Measurements from ENCODE around the gene TMEM63A. TPM values are rescaled to one million over a fixed set of nuclear protein-coding genes. Genes with fewer than 3 reads are reported as not detected.

The TMEM63A gene
- total RNA-seq, 1 donor from 2014 or later, result 5.1 TPM

GRCh38 chr1:225878282-225878681 is 3.9 kb downstream of the TMEM63A start:
- H3K9me3 Mint-ChIP-seq, result no peaks in the 10 kb centered on the region
- H3K79me2 ChIP-seq (ENCODE audit: low read depth), result no peaks in the 10 kb centered on the region
- H2AFZ ChIP-seq (replicated peaks), result no peak overlapping the region
- no peak for TF ChIP-seq EZH2 (IDR thresholded peaks at IDR 0.05)
- TF ChIP-seq CTCF (IDR thresholded peaks at IDR 0.05), result no peak
- H3K27ac Mint-ChIP-seq, result no peak overlapping the region
- no peak overlapping the region for H3K4me3 Mint-ChIP-seq
- H3K4me3 ChIP-seq, result no peak overlapping the region
- DNase-seq (ENCODE audit: low spot score), result no peak
- H3K4me1 ChIP-seq, result peaks cover 10% of the 10 kb centered on the region
- H3K9me3 ChIP-seq (ENCODE audit: low read depth), result no peaks in the 10 kb centered on the region
- H3K4me2 ChIP-seq, result no peak overlapping the region
- peaks cover 5% of the 10 kb centered on the region for H3K36me3 Mint-ChIP-seq
- no peak overlapping the region for H3K9ac ChIP-seq
- no peaks in the 10 kb centered on the region for H3K36me3 ChIP-seq
- peaks cover 17% of the 10 kb centered on the region for H3K4me1 Mint-ChIP-seq
- H3K27me3 ChIP-seq, result peaks cover 29% of the 10 kb centered on the region
- no peak overlapping the region for H3K27ac ChIP-seq
- H3F3A ChIP-seq (ENCODE audit: low read depth), result peaks cover 21% of the 10 kb centered on the region
- H3K27me3 Mint-ChIP-seq (ENCODE audit: insufficient read depth, low read depth), result peaks cover 10% of the 10 kb centered on the region
- H4K20me1 ChIP-seq (ENCODE audit: low read depth), result peaks cover 8% of the 10 kb centered on the region

- H3K27ac Mint-ChIP-seq, result no peak overlapping the region
- H3K36me3 Mint-ChIP-seq, result peaks cover 5% of the 10 kb centered on the region
- no peak overlapping the region for H2AFZ ChIP-seq (replicated peaks)
- H4K20me1 ChIP-seq (ENCODE audit: low read depth), result peaks cover 8% of the 10 kb centered on the region
- H3K4me1 Mint-ChIP-seq, result peaks cover 14% of the 10 kb centered on the region
- no peak overlapping the region for H3K27ac ChIP-seq
- peaks cover 10% of the 10 kb centered on the region for H3K4me1 ChIP-seq
- H3K79me2 ChIP-seq (ENCODE audit: low read depth), result no peaks in the 10 kb centered on the region
- peaks cover 17% of the 10 kb centered on the region for H3F3A ChIP-seq (ENCODE audit: low read depth)
- H3K9me3 Mint-ChIP-seq, result no peaks in the 10 kb centered on the region
- TF ChIP-seq EZH2 (IDR thresholded peaks at IDR 0.05), result no peak
- peak; percentile 62 for TF ChIP-seq CTCF (IDR thresholded peaks at IDR 0.05)
- H3K4me3 Mint-ChIP-seq, result no peak overlapping the region
- H3K36me3 ChIP-seq, result no peaks in the 10 kb centered on the region
- H3K9ac ChIP-seq, result no peak overlapping the region
- H3K27me3 Mint-ChIP-seq (ENCODE audit: insufficient read depth, low read depth), result peaks cover 7% of the 10 kb centered on the region
- H3K27me3 ChIP-seq, result peaks cover 22% of the 10 kb centered on the region
- no peak overlapping the region for H3K4me3 ChIP-seq
- no peak overlapping the region for H3K4me2 ChIP-seq
- H3K9me3 ChIP-seq (ENCODE audit: low read depth), result no peaks in the 10 kb centered on the region
- peak; percentile 73 for DNase-seq (ENCODE audit: low spot score)
Measured at GRCh38 chr1:225877580-225877979, 4.6 kb downstream of the TMEM63A start.

DNA sequence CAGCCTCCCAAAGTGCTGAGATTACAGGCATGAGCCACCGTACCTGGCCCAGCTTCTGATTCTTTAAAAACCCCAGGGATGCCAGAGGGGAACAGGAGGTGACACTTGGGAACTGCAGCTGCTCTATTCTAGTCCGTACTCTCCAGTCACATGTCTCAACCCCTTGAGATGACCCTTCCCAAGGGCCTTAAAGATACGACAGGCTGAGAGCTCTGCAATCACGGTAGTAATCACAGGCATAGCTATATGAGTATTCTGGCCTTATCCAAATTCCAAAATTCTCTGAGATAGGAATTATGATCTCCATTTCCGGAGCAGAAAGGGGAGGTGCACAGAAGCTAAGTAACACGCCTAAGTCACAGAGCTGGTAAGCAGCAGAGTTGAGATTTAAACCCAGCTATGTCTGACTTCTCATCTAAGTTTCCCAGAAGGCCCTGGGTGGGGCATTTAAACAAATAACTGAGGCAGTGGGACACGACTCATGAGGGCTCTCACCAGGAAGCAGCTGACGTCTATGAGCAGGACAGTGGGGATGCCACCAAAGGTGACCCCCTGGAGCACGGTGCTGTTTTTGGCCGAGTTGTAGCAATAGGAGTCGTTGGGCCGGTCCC is 5.2 kb downstream of the TMEM63A start:
- Histone ChIP-seq H3K4me3 (no peak overlapping the region), H3F3A (ENCODE audit: low read depth) (peaks cover 16% of the 10 kb centered on the region), H3K4me1 (peaks cover 10% of the 10 kb centered on the region), H3K27me3 (peaks cover 17% of the 10 kb centered on the region), H3K9ac (no peak overlapping the region), H3K79me2 (ENCODE audit: low read depth) (no peaks in the 10 kb centered on the region), H3K4me2 (no peak overlapping the region), H2AFZ (replicated peaks) (no peak overlapping the region), H3K27ac (no peak overlapping the region), H4K20me1 (ENCODE audit: low read depth) (peaks cover 8% of the 10 kb centered on the region), H3K9me3 (ENCODE audit: low read depth) (no peaks in the 10 kb centered on the region), H3K36me3 (no peaks in the 10 kb centered on the region)
- Mint-ChIP-seq H3K4me1 (peaks cover 14% of the 10 kb centered on the region), H3K36me3 (peaks cover 5% of the 10 kb centered on the region), H3K27ac (no peak overlapping the region), H3K9me3 (no peaks in the 10 kb centered on the region), H3K27me3 (ENCODE audit: insufficient read depth, low read depth) (peaks cover 7% of the 10 kb centered on the region), H3K4me3 (no peak overlapping the region)
- TF ChIP-seq EZH2 (IDR thresholded peaks at IDR 0.05), result no peak
- TF ChIP-seq EZH2phosphoT487 (IDR thresholded peaks at IDR 0.05), result no peak
- no peak for TF ChIP-seq CTCF (IDR thresholded peaks at IDR 0.05)
- no peak for DNase-seq (ENCODE audit: low spot score)
